Ishikawa (cell line): ENCODE results near the gene IFNL1.

Source experiments
- EP300 ChIP-seq: IDR thresholded peaks from 2 replicates; pipeline ENCODE4 v1.6.1; 2012; ENCODE audit warnings: borderline replicate concordance
- MAX ChIP-seq: IDR thresholded peaks from 2 replicates; pipeline ENCODE4 v1.6.1; 2012
- REST ChIP-seq: IDR thresholded peaks from 2 replicates; pipeline ENCODE4 v1.6.1; 2012; ENCODE audit warnings: low read depth, mild to moderate bottlenecking
- TCF12 ChIP-seq: IDR thresholded peaks from 2 replicates; pipeline ENCODE4 v1.6.1; 2012; ENCODE audit warnings: low read depth

GRCh38 chr19:39296906-39297305, 699 bp downstream of the IFNL1 start:
- TF ChIP-seq EP300: no peak
- TF ChIP-seq MAX: no peak
- no peak for TF ChIP-seq TCF12
- TF ChIP-seq REST: no peak
